Activated naive CD8-positive, alpha-beta T cell (primary cell): ENCODE data around the gene AP5B1.
"Not testable (repeated sequence)": the region's sequence is repeated elsewhere in the genome, so short reads cannot be mapped to it uniquely, and the experiment has no call there.

Experiments used
- H3K27ac Mint-ChIP-seq: one replicate; pipeline ENCODE4 v1.8.0; 2021; ENCODE audit warnings: mixed read lengths
- H3K27me3 Mint-ChIP-seq: one replicate; pipeline ENCODE4 v1.8.0; 2021; ENCODE audit warnings: mixed read lengths
- H3K36me3 Mint-ChIP-seq: one replicate; pipeline ENCODE4 v1.8.0; 2021; ENCODE audit warnings: mixed read lengths
- H3K4me1 Mint-ChIP-seq: one replicate; pipeline ENCODE4 v1.8.0; 2021; ENCODE audit warnings: low read depth, mixed read lengths
- H3K4me3 Mint-ChIP-seq: one replicate; pipeline ENCODE4 v1.8.0; 2021; ENCODE audit warnings: mild to moderate bottlenecking, mixed read lengths
- H3K9me3 Mint-ChIP-seq: one replicate; pipeline ENCODE4 v1.8.0; 2021; ENCODE audit warnings: low read depth, mixed read lengths

Gene AP5B1

DNA sequence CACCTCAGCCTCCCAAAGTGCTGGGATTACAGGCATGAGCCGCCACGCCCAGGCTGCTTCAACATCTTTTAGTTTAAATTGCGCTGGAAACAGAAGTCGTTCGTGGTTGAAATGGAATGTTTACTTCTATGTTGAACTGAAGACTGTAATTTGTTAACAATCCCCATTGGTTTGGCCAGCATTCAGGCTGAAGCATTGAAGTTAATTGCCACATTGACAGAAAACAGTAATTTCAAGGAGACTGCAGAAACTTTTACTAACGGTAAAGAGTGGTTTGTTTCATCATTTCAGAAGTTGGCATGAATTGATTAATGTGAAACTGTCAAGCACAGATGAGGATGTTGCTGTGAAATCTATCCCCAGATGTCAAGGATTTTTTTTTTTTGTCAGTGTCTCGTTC is 14.2 kb downstream of the AP5B1 start:
- no peak overlapping the region for H3K27ac Mint-ChIP-seq
- H3K27me3 Mint-ChIP-seq: no peaks in the 10 kb centered on the region
- H3K4me1 Mint-ChIP-seq: peaks cover 5% of the 10 kb centered on the region
- peaks cover 3% of the 10 kb centered on the region for H3K36me3 Mint-ChIP-seq
- no peaks in the 10 kb centered on the region for H3K9me3 Mint-ChIP-seq
- H3K4me3 Mint-ChIP-seq: no peak overlapping the region

DNA sequence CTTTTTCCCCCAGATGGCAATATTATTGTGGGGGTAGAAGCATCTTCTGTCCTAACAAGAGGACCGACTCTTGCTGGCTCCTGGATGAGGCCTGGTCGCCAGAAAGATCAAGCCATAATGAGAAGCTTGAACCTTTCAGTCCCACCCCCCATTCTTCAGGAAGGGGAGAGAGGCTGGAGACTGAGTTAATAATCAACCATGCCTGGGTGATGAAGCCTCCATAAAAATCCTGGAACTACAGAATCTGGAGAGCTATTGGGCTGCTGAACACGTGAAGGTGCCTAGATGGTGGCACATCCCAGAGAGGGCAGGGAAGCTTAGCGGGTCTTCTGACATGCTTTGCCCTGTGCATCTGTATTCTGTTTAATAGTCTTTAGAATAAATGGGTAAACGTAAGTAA is 16.3 kb downstream of the AP5B1 start:
- H3K4me1 Mint-ChIP-seq: no peaks in the 10 kb centered on the region
- H3K4me3 Mint-ChIP-seq: no peak overlapping the region
- no peaks in the 10 kb centered on the region for H3K9me3 Mint-ChIP-seq
- peaks cover under 1% of the 10 kb centered on the region for H3K27me3 Mint-ChIP-seq
- no peak overlapping the region for H3K27ac Mint-ChIP-seq
- H3K36me3 Mint-ChIP-seq: no peaks in the 10 kb centered on the region

DNA sequence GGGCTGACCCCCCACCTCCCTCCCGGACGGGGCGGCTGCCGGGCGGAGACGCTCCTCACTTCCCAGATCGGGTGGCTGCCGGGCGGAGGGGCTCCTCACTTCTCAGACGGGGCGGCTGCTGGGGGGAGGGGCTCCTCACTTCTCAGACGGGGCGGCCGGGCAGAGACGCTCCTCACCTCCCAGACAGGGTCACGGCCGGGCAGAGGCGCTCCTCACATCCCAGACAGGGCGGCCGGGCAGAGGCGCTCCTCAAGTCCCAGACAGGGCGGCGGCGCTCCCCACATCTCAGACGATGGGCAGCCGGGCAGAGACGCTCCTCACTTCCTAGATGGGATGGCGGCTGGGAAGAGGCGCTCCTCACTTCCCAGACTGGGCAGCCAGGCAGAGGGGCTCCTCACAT is 18.0 kb downstream of the AP5B1 start:
- H3K27ac Mint-ChIP-seq, H3K9me3 Mint-ChIP-seq, H3K4me1 Mint-ChIP-seq, H3K27me3 Mint-ChIP-seq, H3K36me3 Mint-ChIP-seq, H3K4me3 Mint-ChIP-seq: not testable (repeated sequence)

DNA sequence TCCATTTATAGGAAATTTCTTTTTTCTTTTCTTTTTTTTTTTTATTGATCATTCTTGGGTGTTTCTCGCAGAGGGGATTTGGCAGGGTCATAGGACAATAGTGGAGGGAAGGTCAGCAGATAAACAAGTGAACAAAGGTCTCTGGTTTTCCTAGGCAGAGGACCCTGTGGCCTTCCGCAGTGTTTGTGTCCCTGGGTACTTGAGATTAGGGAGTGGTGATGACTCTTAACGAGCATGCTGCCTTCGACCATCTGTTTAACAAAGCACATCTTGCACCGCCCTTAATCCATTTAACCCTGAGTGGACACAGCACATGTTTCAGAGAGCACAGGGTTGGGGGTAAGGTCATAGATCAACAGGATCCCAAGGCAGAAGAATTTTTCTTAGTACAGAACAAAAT is 18.6 kb downstream of the AP5B1 start:
- not testable (repeated sequence) for H3K36me3 Mint-ChIP-seq, H3K9me3 Mint-ChIP-seq, H3K27me3 Mint-ChIP-seq, H3K4me3 Mint-ChIP-seq, H3K4me1 Mint-ChIP-seq, H3K27ac Mint-ChIP-seq

DNA sequence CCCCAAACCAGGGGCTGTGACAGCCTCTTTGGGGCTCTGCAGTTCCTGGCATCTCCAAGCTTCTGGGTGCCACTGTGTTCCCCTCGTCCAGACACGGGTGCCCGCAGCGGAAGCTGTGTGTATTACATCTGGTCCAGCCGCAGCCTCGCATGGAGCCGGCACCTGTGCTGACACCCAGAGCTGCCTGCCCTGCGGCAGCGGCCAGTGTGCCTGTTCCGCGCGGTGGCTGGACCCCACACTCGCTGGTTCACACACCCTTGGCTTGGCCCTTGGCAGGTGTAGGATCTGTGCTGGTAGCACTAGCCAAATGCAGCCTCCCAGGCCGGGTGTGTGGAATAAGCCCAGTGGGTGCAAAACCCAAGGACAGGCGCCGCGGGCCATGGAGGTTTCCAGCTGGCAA is 35.7 kb downstream of the AP5B1 start:
- Mint-ChIP-seq H3K4me3 (no peak overlapping the region), H3K36me3 (no peaks in the 10 kb centered on the region), H3K27ac (no peak overlapping the region), H3K27me3 (peaks cover 8% of the 10 kb centered on the region), H3K4me1 (no peaks in the 10 kb centered on the region), H3K9me3 (no peaks in the 10 kb centered on the region)

DNA sequence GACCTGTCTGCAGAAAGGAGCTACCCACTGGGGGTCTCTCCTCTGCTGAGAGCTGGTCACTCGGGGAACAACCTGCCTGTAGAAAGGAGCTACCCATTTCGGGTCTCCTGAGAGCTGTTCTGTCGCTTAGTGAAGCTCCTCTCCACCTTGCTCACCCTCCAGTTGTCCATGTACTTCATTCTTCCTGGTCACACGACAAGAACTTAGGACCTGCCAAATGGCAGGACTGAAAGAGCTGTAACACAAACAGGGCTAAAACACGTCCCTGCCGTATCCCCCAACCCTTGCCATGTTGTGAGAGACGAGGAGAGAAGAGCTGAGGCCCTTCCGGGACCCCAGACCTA is 36.1 kb downstream of the AP5B1 start:
- Mint-ChIP-seq H3K4me3 (no peak overlapping the region), H3K4me1 (no peaks in the 10 kb centered on the region), H3K36me3 (no peaks in the 10 kb centered on the region), H3K27ac (no peak overlapping the region), H3K9me3 (no peaks in the 10 kb centered on the region), H3K27me3 (peaks cover 10% of the 10 kb centered on the region)

DNA sequence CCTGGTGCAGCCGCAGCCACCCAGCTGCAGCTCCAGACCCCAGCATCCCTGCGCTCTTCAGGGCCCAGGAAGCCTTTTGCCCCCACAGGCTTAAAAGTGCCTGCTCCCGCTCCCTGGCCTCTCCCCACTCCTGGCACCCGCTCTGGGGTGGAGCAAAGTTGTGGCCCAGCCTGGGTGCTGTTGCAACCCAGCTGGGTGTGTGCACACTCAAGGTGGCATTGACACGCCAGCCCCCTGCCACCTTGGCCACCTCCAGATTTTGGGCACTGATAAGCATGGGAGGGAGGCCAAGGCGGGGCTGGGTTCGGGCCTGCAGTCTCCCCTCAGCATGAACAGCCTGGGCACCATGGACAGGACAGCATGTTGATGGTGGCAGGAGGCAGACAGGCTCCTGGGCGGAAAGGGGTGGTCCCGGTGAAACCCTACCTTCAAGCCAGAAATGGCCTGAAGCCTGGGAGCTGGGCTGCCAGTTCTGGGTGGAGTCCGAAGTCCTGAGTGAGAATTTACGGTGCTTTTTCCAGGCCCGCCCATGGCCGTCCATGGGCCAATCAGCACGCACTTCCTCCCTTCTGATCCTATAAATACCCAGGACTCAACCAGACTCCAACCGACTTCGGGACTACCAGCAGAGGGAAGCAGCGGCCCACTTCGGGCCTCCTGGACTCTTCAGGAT is 36.6 kb downstream of the AP5B1 start:
- no peaks in the 10 kb centered on the region for H3K4me1 Mint-ChIP-seq
- H3K27ac Mint-ChIP-seq: no peak overlapping the region
- H3K9me3 Mint-ChIP-seq: no peaks in the 10 kb centered on the region

DNA sequence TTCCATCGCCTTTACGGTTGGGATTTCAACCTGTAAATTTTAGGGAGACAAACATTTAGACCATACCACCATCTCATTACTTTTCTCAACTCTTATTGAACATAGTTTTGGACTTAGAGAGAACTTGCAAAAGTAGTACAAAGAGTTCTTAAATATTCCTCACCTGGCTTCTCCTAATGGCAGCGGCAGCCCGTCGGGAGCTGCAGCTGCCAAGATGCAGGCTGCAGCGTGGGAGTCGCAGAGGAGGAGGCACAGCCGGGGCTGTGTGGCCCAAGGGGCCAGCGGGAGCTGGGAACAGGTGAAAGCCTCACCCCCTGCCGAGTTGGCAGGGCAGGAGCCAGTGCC is 37.1 kb downstream of the AP5B1 start:
- peaks cover 10% of the 10 kb centered on the region for H3K27me3 Mint-ChIP-seq
- H3K9me3 Mint-ChIP-seq: no peaks in the 10 kb centered on the region
- H3K4me1 Mint-ChIP-seq: no peaks in the 10 kb centered on the region
- no peak overlapping the region for H3K4me3 Mint-ChIP-seq
- no peaks in the 10 kb centered on the region for H3K36me3 Mint-ChIP-seq
- no peak overlapping the region for H3K27ac Mint-ChIP-seq

More for the DNA sequence above, 36.6 kb downstream of the AP5B1 start:
- H3K36me3 Mint-ChIP-seq: no peaks in the 10 kb centered on the region
- H3K4me3 Mint-ChIP-seq: no peak overlapping the region
- peaks cover 10% of the 10 kb centered on the region for H3K27me3 Mint-ChIP-seq

DNA sequence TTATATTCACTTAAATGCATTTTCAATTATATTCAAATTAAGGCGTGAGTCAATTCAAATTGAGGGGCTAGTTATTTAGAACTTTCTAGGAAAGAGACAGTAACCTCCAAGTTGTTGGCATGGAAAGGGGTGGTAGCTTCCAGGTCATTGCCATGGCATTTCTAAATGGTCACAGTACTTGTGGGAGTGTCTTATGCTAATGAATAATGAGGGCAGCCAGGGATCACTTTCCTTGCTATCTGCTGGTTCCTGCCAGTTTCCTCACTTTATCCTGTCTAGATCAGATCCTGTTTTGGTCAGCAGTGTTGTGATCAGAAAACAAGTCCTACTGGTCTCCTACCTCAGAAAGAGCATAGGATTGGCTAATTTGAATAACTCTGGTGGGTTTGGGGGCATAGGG is 38.4 kb downstream of the AP5B1 start:
- no peaks in the 10 kb centered on the region for H3K36me3 Mint-ChIP-seq
- H3K27me3 Mint-ChIP-seq: peaks cover 10% of the 10 kb centered on the region
- no peak overlapping the region for H3K27ac Mint-ChIP-seq
- H3K9me3 Mint-ChIP-seq: no peaks in the 10 kb centered on the region
- no peak overlapping the region for H3K4me3 Mint-ChIP-seq
- H3K4me1 Mint-ChIP-seq: no peaks in the 10 kb centered on the region

DNA sequence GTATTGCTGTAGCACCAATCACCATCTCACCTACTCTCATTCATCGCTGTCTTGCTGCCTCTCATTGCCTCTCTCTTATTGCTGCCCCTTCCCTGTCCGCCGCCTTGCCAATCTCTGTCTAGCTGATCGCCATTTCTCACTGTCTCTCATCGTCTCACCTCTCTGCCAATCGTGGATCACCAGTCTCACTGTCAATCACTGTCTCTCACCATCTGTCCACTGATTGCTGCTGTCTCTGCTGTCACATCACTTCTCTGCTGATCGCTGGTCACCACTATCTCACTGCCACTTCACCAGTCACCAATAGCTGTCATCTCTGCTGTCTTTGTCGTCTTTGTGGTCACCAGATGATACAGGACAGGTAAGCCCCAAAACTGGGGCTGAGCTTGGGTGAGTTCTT is 39.6 kb downstream of the AP5B1 start:
- Mint-ChIP-seq H3K36me3 (no peaks in the 10 kb centered on the region), H3K4me1 (no peaks in the 10 kb centered on the region), H3K27ac (no peak overlapping the region), H3K9me3 (no peaks in the 10 kb centered on the region), H3K4me3 (no peak overlapping the region), H3K27me3 (peaks cover 10% of the 10 kb centered on the region)

DNA sequence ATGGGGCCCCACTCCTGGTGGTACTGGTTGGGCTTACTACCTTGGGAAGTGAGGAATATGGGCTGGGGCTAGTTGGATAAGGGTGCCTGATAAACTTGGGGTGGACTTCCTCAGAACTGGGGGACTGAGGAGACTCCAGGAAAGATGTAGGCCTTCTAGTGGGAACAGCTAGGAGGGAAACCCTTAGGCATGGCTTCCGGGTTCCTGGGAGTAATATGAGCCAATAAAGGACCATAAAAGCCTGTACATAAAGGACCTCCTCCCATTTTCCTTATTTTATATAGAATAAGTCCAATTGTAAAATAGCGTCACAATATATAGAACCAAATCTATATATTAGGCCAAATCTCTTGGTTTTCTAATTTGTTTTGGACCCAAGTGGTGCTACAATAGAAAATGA is 41.8 kb downstream of the AP5B1 start:
- Mint-ChIP-seq H3K27ac (no peak overlapping the region), H3K27me3 (peaks cover 6% of the 10 kb centered on the region), H3K4me3 (no peak overlapping the region), H3K4me1 (no peaks in the 10 kb centered on the region), H3K9me3 (no peaks in the 10 kb centered on the region), H3K36me3 (no peaks in the 10 kb centered on the region)

DNA sequence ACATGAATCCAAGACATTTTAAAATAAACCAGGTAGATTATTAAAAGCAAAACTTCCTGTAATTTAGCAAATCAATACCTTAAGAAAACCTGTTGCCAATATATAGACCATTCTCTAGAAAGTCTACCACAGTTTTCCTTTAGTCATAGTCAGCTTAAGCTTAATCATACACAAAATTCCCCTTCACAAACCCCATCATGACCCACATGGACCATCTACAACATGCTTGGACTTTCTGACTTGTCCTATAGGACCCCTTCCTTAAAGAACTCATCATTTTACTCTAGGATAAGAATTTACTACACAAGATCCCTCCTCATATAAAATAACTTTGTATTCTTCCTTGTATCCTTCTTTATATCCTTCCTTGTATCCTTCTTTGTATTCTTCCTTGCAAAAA is 44.0 kb downstream of the AP5B1 start:
- peaks cover 9% of the 10 kb centered on the region for H3K27me3 Mint-ChIP-seq
- H3K4me1 Mint-ChIP-seq: no peaks in the 10 kb centered on the region
- no peak overlapping the region for H3K4me3 Mint-ChIP-seq
- H3K27ac Mint-ChIP-seq: no peak overlapping the region
- peaks cover under 1% of the 10 kb centered on the region for H3K36me3 Mint-ChIP-seq
- H3K9me3 Mint-ChIP-seq: no peaks in the 10 kb centered on the region

DNA sequence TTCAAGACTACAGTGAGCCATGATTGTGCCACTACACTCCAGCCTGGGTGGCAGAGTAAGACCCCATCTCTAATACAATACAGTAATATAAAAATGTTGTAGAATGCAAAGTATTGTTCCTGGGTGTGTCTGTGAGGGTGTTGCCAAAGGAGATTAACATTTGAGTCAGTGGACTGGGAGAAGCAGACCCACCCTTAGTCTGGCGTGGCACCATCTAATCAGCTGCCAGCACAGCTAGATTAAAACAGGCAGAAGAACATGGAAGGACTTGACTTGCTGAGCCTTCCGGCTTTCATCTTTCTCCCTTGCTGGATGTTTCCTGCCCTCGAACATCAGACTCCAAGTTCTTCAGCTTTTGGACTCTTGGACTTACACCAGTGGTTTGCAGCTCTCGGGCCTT is 45.7 kb downstream of the AP5B1 start:
- not testable (repeated sequence) for H3K4me1 Mint-ChIP-seq, H3K4me3 Mint-ChIP-seq, H3K27ac Mint-ChIP-seq, H3K36me3 Mint-ChIP-seq, H3K27me3 Mint-ChIP-seq, H3K9me3 Mint-ChIP-seq

DNA sequence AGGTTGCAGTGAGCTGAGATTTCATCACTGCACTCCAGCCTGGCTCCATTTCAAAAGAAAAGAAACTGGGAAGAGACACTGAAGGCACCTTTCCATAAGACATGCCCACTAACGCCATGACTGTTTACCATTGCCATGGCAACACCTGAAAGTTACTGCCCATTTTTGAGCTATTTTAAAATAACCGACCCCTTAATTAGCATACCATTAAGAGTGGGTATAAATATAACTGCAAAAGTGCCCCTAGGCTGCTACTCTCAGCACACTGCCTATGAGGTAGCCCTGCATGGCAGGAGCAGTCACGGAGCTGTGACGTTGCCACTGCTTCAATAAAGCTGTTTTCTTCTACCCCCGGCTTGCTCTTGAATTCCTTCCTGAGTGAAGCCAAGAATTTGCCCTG is 50.3 kb downstream of the AP5B1 start:
- H3K27me3 Mint-ChIP-seq: peaks cover 6% of the 10 kb centered on the region
- H3K4me3 Mint-ChIP-seq: no peak overlapping the region
- no peaks in the 10 kb centered on the region for H3K9me3 Mint-ChIP-seq
- H3K4me1 Mint-ChIP-seq: no peaks in the 10 kb centered on the region
- H3K36me3 Mint-ChIP-seq: peaks cover 2% of the 10 kb centered on the region
- H3K27ac Mint-ChIP-seq: no peak overlapping the region

DNA sequence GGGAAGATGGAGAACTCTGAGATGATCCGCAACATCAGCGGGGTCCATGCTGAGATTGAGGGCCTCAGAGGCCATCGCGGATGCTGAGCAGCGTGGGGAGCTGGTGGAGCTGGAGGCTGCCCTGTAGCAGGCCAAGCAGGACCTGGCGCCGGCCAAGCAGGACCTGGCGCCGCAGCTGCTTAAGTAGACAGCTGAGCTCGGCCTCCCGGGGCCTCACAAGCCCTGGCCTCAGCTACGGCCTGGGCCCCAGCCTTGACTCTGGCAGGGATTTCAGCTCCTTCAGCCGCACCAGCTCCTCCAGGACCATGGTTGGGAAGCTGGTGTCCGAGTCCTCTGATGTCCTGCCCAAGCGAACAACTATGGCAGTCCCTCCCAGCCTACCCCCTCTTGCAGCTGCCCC is 52.9 kb downstream of the AP5B1 start:
- Mint-ChIP-seq H3K4me3 (no peak overlapping the region), H3K4me1 (no peaks in the 10 kb centered on the region), H3K27me3 (peaks cover 5% of the 10 kb centered on the region), H3K9me3 (no peaks in the 10 kb centered on the region), H3K36me3 (peaks cover 2% of the 10 kb centered on the region), H3K27ac (no peak overlapping the region)

DNA sequence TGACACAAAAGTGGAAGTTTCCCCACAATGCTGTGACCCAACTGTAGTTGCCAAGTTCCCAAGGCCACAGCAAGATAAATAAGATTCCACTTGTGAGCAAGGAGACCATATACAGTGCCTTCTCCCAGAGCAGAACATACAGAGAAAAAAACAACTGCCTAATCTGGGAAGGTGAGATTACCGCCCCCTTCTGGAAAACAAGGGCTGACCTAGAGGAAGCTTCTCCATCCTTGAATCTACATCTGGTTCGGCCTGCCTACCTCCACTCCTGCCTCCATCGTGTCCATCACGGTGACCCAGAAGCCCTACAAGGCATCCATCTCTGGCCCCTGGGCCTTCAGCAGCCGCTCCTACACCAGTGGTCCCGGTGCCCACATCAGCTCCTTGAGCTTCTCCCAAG is 54.1 kb downstream of the AP5B1 start:
- Mint-ChIP-seq H3K27ac (no peak overlapping the region), H3K4me3 (no peak overlapping the region), H3K27me3 (peaks cover 2% of the 10 kb centered on the region), H3K9me3 (no peaks in the 10 kb centered on the region), H3K36me3 (peaks cover under 1% of the 10 kb centered on the region), H3K4me1 (no peaks in the 10 kb centered on the region)
